HG03135 (cell line): Measurements from ENCODE around the gene LRTM2.

ENCODE experiments used
- ATAC-seq: cut with Tn5 transposase; IDR thresholded peaks from one replicate; pipeline ENCODE4 v1.9.1; 2021; ENCODE audit warnings: mild to moderate bottlenecking, moderate library complexity; ENCODE audit not compliant: unreplicated experiment

LRTM2 gene

DNA sequence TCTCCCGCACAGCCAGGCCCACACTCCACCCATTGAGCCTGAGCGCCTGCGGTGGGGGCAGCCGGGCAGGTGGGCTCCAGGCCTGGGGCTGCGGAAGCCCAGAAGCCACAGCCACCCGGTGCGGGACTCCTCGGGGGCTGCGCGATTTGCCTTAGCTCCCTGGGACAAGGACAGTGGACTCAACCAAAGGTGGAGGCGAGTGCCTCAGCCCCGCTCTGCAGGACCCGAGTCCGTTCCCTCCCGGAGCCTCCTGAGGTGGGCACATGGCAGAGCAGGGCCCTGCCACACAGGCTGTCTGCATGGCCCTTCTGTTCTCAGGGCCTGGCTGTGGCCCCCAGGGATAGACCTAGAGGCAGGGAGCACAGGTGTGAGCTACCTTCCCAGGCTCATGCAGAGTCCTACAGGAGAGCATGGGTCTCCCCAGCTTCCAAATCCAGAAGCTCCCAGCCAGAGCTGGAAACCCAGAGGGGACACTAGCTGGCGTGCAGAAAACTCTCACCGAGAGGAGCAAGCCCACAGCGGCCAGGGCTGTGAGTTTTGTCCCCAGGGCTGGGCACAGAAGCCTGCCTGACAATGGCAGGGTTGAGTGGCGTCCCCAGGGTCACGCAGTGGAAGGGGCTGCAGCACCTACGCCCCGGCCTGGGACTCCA is 22.2 kb upstream of the LRTM2 start:
- ATAC-seq: no peak

DNA sequence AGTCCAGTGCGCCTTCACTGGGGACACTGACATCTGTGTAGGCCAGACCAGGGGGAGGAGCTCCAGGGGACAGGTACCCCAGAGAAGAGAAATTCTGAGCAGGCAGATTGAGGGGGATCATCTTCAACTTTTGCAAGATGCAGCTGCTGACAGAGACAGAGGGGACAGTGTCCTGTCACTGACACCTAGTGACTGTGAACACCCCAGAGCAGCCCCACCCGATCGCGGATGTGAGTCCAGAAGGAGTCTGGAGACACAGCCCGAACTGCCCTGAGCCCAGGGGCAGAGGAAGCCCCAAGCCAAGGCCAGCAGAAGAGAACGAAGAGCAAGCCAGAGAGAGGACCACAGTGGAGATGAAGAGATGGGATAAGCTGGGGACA is 21.7 kb upstream of the LRTM2 start:
- no peak for ATAC-seq

DNA sequence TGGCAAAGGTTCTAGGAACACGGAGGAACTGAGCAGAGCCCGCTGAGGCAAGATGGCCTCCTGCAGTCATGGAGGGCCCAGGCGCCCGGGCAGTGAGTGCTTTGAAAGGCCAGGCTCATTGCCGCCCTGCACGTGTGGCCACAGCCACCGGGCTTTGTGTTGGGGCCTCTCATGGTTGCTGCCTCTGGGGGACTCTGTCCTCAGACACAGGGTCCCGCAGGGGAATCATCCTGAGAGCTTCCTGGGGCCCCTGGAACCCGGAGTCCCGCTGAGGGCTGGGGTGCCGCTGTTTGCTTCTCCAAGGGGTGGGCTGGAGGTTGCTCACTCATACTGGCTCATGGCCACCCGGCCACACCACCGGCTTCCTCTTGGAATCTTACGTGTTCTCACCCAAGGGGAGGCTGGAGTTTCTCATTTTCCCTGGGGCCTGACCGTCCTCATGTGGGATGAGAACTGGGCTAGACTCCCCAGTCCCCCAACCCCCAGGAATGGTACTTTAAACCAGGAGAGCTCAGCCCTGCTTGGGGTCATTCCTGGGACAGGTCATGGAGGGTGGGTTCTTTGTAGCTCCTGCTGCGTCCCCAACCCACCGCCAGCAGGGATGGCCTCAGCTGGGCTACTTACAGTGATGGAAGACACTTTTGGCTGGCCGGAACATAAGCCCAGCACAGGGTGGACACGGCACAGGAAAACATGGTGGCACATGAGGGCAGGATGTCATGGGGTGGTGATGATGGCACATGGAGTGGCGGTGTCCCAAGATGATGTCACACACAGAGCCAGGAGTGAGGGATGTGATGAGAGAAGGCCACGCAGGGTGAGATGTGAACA is 21.1 kb upstream of the LRTM2 start:
- no peak for ATAC-seq

GRCh38 chr12:1799882-1800400 is 20.4 kb upstream of the LRTM2 start:
- no peak for ATAC-seq

GRCh38 chr12:1800401-1801302 is 19.7 kb upstream of the LRTM2 start:
- no peak for ATAC-seq

DNA sequence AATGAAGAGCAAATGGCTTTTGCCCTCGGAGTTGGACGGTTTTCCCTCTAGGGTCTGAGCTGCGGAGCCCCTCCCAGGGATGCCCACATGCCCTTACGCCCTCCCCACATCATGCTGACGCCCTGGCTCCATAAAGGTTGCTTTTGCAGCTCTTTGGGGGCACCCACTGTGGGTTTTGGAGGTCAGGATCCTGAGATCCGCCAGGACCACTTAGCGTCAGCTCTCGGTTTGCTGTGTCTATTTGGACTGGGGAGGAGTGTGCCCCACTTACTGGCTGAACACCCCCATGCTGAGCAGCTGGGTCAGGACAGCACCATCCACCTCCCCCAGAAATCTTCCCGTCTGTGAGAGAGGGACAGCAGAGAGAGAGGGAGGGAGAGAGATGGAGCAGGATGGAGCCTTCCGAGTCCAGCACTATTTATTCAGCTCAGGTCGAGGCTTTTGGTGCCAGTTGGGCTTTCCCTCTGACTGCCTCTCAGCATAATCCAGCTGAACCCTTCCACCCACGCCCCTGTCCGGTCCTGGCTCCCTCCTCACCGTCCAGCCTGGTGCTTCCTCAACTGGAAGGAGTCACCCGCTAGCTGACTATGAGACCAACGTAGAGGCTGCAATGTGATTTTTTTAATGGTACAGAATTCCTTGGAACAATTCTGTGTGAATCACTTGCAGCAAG is 18.9 kb upstream of the LRTM2 start:
- ATAC-seq: no peak

DNA sequence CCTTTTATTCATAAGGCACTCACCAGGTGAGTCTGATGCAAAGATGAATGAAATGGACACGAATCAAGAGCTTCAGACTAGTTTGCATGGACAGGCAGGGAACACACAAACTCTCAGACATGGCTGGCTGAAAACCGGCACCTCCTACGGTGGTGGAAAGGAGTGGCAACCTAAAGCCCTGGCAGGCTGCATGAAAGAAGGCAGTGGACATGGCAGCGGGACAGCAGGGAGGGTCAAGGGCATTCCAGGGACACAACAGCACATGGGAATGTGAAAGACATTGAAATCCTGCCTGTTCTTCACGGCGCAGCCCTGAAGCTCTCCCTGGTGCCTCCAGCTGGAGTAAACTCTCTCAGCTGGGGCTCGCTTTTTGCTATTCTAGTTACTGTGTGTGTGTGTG is 16.6 kb upstream of the LRTM2 start:
- no peak for ATAC-seq

DNA sequence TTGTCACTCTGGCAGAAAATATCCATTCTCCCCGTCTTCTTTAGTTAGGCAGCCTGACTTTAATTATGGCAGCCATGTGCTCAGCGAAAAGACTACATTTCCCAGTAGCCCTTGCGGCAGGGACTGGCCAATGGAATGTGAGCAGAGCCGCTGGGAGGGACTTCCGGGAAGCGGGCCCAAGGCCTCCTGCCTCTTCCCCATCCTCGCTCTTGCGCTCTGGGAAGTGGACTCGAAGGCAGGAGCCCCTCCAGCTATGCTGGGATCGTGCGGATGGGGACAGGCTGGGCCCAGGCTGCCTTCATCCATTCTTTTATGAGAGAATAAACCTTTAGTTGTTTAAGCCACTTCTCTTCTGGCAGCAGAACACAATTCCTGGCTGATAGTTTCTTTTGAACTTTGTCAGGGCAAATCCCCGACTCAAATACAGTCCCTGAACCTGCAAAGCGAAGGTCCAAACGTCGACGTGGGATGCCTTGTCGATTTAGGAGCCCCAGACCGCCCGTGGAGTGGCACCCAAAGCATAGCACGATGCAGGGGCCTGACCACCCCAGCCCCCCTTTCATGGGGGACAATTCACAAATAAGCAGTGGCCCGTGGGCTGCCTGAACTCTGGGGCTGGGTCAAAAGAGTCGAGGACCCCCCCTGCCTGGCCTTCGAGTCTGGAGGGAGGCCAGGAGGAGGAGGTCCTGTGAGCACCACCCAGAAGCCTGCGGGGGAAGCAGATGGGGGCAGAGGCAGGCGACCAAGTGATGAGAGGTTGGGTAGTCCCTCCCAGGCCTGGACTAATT is 15.6 kb upstream of the LRTM2 start:
- ATAC-seq: peak; percentile 82

- ATAC-seq: no peak
These were observed 14.8 kb upstream of the LRTM2 start for GRCh38 chr12:1805441-1806081.

DNA sequence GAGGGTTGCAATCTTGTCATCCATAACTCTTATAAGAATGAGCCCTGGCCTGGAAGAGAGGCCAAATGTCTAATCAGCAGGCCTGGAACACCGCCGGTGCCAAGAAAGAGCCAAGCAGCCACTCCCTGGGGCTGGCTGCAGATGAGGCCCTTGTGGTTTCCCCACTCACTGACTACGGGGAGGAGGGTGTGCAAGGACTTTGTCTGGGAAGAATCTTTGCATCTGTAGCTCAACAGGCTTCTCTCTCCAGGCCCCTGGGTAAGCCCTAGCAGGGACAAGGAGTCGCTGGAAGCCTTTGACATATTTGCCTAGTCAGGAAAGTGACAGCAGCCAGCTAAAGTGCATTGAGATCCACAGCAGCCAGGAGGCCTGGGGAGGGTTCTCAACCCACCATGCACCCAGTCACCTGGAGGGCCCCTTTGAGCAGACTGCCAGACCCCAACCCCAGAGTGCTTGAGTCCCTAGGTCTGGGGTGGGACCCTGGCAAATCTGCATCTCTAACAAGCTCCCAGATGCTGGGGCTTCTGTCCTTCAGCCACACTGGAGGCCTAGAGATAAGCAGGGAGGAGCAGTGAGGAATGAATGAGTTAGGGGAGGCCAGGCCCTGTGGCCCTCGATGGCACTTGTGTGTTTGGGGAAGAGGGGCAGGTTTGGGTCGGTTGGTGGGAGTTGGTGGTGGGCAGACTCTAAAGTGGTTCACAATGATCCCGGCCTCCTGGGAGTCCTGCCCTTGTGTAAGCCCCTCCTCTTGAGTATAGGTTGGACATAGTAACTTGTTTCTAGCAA is 13.9 kb upstream of the LRTM2 start:
- no peak for ATAC-seq

DNA sequence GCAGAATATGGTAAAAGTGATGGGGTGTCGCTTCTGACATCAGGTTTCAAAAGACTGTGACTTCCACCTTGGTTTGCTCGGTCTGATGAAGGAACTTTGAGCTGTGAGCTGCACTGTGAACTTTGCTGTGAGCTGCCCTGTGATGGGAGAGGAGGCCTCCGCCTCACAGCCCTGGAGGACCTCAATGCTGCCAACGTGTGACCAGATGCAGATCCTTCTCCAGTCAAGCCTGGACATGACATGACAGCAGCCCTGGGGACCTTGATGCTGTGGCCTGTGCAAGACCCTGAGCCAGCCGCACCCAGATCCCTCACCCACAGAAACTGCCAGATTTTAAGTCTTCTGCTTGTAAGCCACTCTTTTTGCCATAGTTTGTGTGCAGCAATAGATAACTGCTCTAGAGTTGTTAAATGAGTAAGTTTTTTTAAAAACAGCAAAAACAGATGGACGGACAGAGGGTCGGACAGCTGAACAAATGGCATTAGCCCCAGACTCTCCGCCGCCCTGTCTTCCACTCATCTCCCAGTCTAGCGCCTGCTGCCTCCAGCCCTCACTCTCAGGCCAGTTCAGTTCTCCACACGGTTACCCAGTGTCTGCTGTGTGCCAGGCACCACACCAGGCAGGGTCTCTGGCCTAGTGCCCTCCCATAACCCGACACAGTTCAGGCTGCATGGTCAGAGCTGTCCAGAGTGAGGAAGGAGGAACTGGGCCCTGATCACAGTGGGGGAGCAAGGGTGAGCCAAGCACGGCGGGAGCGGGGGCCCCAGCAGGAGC is 13.1 kb upstream of the LRTM2 start:
- ATAC-seq: no peak

- no peak for ATAC-seq
These were observed 12.1 kb upstream of the LRTM2 start for GRCh38 chr12:1808036-1808797.

GRCh38 chr12:1808798-1809480 is 11.4 kb upstream of the LRTM2 start:
- no peak for ATAC-seq

- no peak for ATAC-seq
These were observed 10.7 kb upstream of the LRTM2 start for GRCh38 chr12:1809591-1810190.

- no peak for ATAC-seq
These were observed 10.0 kb upstream of the LRTM2 start for GRCh38 chr12:1810201-1810930.

DNA sequence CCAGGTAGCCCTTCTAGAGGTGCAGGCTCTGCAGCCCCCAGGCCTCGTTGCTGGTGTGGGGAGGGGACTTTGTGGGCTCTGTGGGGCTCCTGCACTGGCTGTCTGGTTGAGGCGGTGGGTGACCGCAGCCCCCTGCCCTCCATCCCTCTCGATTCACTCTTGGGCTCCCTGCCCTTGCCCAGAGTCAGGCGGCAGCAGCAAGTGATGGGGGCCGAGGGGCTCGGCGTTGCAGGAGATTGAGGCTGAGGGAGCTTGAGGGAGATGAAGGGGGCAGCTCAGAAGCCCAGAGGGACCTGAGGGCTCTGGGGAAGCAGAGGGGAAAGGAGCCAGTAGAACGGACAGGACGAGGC is 9.5 kb upstream of the LRTM2 start:
- ATAC-seq: no peak
